GM23248 (cell line): ENCODE measurements around the gene FGGY. TPM values are rescaled to one million over a fixed set of nuclear protein-coding genes. Genes with fewer than 3 reads are reported as not detected.

Experiments
- DNase-seq: peaks from one replicate; pipeline ENCODE4 v3.0.0-alpha.2; 2015
- H2AFZ ChIP-seq: fragments of 200-600 bp; sonication (generic); 2 replicates; pipeline ENCODE4 v1.6.1; 2016; ENCODE audit warnings: antibody characterized with exemption
- H3F3A ChIP-seq: fragments of 200-600 bp; sonication (generic); 2 replicates; pipeline ENCODE4 v1.6.1; 2016; ENCODE audit warnings: mild to moderate bottlenecking, antibody characterized with exemption, mixed run types; ENCODE audit not compliant: insufficient read depth
- H3K27ac ChIP-seq: fragments of 200-600 bp; sonication (generic); 2 replicates; pipeline ENCODE4 v1.5.1; 2016; ENCODE audit warnings: mild to moderate bottlenecking
- H3K27me3 ChIP-seq: fragments of 200-600 bp; sonication (generic); replicated peaks from 2 replicates; pipeline ENCODE4 v1.6.1; 2016; ENCODE audit warnings: mild to moderate bottlenecking; ENCODE audit not compliant: insufficient read depth
- H3K36me3 ChIP-seq: fragments of 200-600 bp; sonication (generic); 2 replicates; pipeline ENCODE4 v1.6.1; 2016; ENCODE audit warnings: low read depth, mild to moderate bottlenecking
- H3K4me1 ChIP-seq: fragments of 200-600 bp; sonication (generic); 2 replicates; pipeline ENCODE4 v1.6.1; 2016; ENCODE audit warnings: mild to moderate bottlenecking; ENCODE audit not compliant: insufficient read depth
- H3K4me2 ChIP-seq: fragments of 200-600 bp; sonication (generic); one replicate; pipeline ENCODE4 v1.6.1; 2016; ENCODE audit warnings: mild to moderate bottlenecking; ENCODE audit not compliant: unreplicated experiment
- H3K4me3 ChIP-seq: fragments of 200-600 bp; sonication (generic); 2 replicates; pipeline ENCODE4 v1.5.1; 2016; ENCODE audit warnings: mild to moderate bottlenecking
- H3K79me2 ChIP-seq: fragments of 200-600 bp; sonication (generic); 2 replicates; pipeline ENCODE4 v1.6.1; 2016; ENCODE audit warnings: mild to moderate bottlenecking; ENCODE audit not compliant: insufficient read depth
- H3K9ac ChIP-seq: fragments of 200-600 bp; sonication (generic); 2 replicates; pipeline ENCODE4 v1.6.1; 2016; ENCODE audit warnings: mild to moderate bottlenecking
- H3K9me2 ChIP-seq: fragments of 200-600 bp; sonication (generic); 2 replicates; pipeline ENCODE4 v1.6.1; 2016; ENCODE audit warnings: mixed run types, mild to moderate bottlenecking, moderate library complexity; ENCODE audit not compliant: insufficient read depth
- H3K9me3 ChIP-seq: fragments of 200-600 bp; sonication (generic); one replicate; pipeline ENCODE4 v1.6.1; 2017; ENCODE audit warnings: low read depth
- H4K20me1 ChIP-seq: fragments of 200-600 bp; sonication (generic); 2 replicates; pipeline ENCODE4 v1.6.0; 2016; ENCODE audit not compliant: insufficient read depth
- EZH2 ChIP-seq: fragments of 200-600 bp; sonication (generic); IDR thresholded peaks from 2 replicates; pipeline ENCODE4 v1.6.1; 2018; ENCODE audit warnings: antibody characterized with exemption, mild to moderate bottlenecking; ENCODE audit not compliant: insufficient read depth, poor library complexity, severe bottlenecking
- EZH2phosphoT487 ChIP-seq: fragments of 200-600 bp; sonication (generic); IDR thresholded peaks from 2 replicates; pipeline ENCODE4 v1.6.1; 2018; ENCODE audit warnings: antibody characterized with exemption, moderate library complexity, mild to moderate bottlenecking, low read depth; ENCODE audit not compliant: insufficient read depth
- WGBS, 2 experiments: methylation state at CpG; one replicate each; pipeline ENCODE4 v1.1.6; 2015 to 2017; ENCODE audit warnings: low lambda C conversion rate in 2 of 2, low coverage in 1 of 2; ENCODE audit errors: missing lambda C conversion rate in 2 of 2; 5-methylcytosine and 5-hydroxymethylcytosine counted together
- in situ Hi-C: fragments of 300-500 bp; cut with MboI; formaldehyde crosslinking; loops from 2 replicates; pipeline ENCODE4 v1.15.0; 2020
- polyA plus RNA-seq: library from polyadenylated mRNA; unstranded; fragments of >200 nt; fragmentation: Nextera tagmentation; extraction: Ambion mirVana; gene quantifications from 2 replicates; pipeline ENCODE4 v1.2.1, GENCODE V29; 2016
- total RNA-seq: library from RNA; depleted of rRNA; stranded (reverse); fragments of >200 nt; shearing (Covaris generic); gene quantifications from 2 replicates; pipeline ENCODE4 v1.2.3, GENCODE V29; 2014

FGGY gene
- total and polyA plus RNA-seq, 2 experiments from 2014 or later, result 12.8 to 16.9 TPM

DNA sequence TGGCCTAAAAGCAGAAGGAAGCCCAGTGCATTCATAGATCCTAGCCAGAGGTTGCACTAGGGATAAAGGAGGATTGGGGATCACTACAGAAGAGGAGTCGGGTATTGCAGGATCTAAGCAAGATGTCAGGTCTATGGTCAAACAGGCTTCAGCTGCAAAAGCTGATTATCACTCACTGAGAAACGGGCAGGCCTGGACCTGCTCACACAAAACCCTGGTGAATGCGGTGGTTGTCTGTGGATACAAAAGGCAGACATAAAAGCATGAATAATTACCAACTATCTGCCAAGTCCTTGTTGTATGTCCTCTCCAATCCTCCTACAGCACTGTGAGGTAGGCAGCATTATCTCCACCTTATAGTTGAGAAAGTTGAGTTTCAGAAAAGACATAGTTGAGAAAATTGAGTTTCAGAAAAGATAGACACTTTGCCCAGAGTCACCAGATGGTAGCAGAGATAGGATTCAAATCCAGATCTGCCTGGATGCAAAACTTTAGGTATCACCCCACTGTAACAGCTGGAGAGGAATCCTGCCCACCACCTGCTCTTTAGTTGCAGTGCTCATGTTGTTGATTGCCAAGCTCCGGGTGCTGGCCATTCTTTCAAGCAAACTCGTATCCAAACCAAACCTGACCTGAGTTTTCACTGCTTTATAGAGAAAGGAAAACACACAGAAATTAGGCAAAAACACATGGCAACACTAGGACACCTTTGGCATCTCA is 468.3 kb downstream of the FGGY start:
- H3K27ac ChIP-seq, result no peak overlapping the region
- no peak overlapping the region for H3K4me2 ChIP-seq
- H3K9me3 ChIP-seq, result no peaks in the 10 kb centered on the region
- TF ChIP-seq EZH2phosphoT487 (no peak), EZH2 (no peak)
- no peaks in the 10 kb centered on the region for H3K27me3 ChIP-seq
- H3K4me1 ChIP-seq, result peaks cover 14% of the 10 kb centered on the region
- H3K9ac ChIP-seq, result no peak overlapping the region
- no peak overlapping the region for H3K4me3 ChIP-seq
- H4K20me1 ChIP-seq, result no peaks in the 10 kb centered on the region
- H3K9me2 ChIP-seq, result no peaks in the 10 kb centered on the region
- in situ Hi-C loops, result no loop called here
- 80 to 82% methylated on average over 5 of the region's 5 CpGs for WGBS, 2 experiments
- no peaks in the 10 kb centered on the region for H3K36me3 ChIP-seq
- H2AFZ ChIP-seq, result no peak overlapping the region
- H3F3A ChIP-seq, result peaks cover 6% of the 10 kb centered on the region; the same call in 1 of the 2 replicates
- DNase-seq, result no peak
- no peaks in the 10 kb centered on the region for H3K79me2 ChIP-seq

DNA sequence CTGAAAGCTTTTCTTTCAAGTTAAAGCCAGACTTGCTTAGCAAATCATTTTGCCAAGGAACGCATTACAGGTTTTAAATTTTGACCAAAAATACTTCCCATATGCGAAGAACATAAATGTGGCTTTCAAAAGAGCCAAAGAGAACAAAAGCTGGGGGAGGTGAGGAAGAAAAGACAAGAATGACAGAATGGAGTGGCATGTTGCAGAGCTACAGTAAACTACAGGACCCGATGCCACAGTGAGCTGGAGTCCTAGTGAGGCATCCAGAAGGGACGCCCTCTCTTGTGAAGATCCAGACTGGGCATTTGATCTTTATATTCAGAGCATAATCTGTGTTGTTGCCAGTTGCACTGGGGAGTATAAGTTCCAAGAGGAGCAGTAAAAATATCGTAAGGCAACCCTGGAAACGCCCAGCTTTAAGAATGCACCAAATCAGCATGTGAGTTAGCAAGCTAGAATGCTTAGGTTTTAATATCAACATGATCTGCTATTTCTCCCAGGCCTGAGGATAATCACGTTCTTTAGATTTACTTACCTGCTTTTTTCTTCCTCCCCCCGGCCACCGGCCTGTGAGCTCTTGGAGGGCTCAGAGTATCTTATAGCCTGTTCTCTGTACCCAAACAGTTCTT is 469.4 kb downstream of the FGGY start:
- no peaks in the 10 kb centered on the region for H3K9me3 ChIP-seq
- DNase-seq, result peak; percentile 6
- no peak overlapping the region for H3K4me2 ChIP-seq
- in situ Hi-C loops, result no loop called here
- no peaks in the 10 kb centered on the region for H3K79me2 ChIP-seq
- H3K4me1 ChIP-seq, result peaks cover 14% of the 10 kb centered on the region
- no peak overlapping the region for H3K27ac ChIP-seq
- peak overlapping the region; percentile 31 for H2AFZ ChIP-seq
- H3K4me3 ChIP-seq, result no peak overlapping the region
- no peaks in the 10 kb centered on the region for H3K36me3 ChIP-seq
- H3K27me3 ChIP-seq, result no peaks in the 10 kb centered on the region
- 64 to 68% methylated on average over 9 of the region's 9 CpGs for WGBS, 2 experiments
- H3K9me2 ChIP-seq, result no peaks in the 10 kb centered on the region
- H4K20me1 ChIP-seq, result no peaks in the 10 kb centered on the region
- no peak overlapping the region for H3K9ac ChIP-seq
- H3F3A ChIP-seq, result peaks cover 6% of the 10 kb centered on the region; the same call in 1 of the 2 replicates
- TF ChIP-seq EZH2, result no peak
- no peak for TF ChIP-seq EZH2phosphoT487

DNA sequence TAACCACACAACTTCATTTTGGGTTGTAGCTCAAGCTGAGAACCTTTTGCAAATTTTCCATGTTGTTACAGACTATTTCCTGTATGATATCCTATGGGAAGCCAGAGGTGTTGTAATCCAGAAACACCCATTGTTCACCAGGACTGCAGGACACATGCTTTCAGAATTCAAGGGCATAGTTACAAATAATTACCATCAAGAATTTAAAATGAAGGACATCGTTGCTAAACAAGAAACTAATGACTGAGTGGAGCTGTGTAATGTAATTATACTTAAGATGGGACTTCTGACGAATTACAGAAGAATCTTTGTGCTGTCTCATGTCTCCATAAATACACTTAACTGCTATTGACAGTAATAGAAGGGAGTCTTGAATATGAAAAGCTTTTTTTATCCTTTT is 470.2 kb downstream of the FGGY start:
- Histone ChIP-seq H3K4me1 (peaks cover 14% of the 10 kb centered on the region), H4K20me1 (no peaks in the 10 kb centered on the region), H3K27me3 (no peaks in the 10 kb centered on the region), H3F3A (peaks cover 6% of the 10 kb centered on the region; the same call in 1 of the 2 replicates), H3K4me3 (no peak overlapping the region), H3K27ac (no peak overlapping the region), H3K36me3 (no peaks in the 10 kb centered on the region), H3K9me3 (no peaks in the 10 kb centered on the region), H3K79me2 (no peaks in the 10 kb centered on the region), H3K9me2 (no peaks in the 10 kb centered on the region), H2AFZ (peak overlapping the region; percentile 47), H3K4me2 (peak overlapping the region; percentile 2), H3K9ac (no peak overlapping the region)
- in situ Hi-C loops, result no loop called here
- peak; percentile 6 for DNase-seq
- 46% methylated on average over 2 of the region's 2 CpGs for WGBS, 2 experiments
- no peak for TF ChIP-seq EZH2phosphoT487
- no peak for TF ChIP-seq EZH2

DNA sequence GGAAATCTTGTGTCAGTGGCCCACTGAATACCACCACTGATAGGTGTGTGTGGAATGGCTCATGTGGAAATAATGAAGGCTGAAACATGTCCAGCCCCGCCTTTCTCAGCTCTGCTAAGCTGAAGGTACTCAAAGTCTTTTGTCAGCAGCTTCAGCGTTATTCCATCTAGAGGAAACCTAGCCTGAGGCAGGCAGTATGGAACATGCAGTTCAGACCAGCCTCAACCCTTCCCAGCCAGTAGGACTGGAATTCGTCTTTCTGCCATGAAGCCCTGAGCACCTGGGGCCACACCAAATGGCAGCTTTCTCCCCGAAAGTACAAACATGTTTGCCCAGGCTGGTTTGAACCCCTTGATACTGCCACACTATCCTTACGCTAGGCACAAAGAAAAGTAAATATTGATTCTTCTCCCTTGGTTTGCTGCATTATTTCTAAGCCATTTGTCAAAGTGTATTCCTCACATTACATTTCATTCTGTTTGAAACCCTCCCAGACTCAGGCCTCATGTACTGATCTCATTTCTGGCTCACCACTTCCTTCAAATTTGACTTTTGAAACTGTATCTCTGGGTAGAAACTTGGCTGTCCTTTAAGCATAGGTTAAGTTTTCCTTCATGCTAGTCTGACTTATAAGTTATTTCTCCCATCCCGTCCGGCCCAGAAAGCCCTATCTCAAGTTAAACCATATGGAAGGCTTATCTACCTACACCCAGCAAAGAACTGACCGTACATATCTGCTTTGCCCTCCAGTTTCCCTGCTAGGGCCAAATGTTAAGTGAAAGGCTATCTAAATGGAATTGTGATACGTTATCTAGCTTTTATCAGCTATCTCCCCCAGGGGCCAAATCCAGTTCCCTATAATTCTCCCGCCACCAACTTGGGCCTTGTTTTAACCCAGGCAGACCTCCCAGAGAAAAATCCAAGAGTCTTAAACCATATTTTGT is 472.2 kb downstream of the FGGY start:
- no peak overlapping the region for H3K9ac ChIP-seq
- in situ Hi-C loops, result no loop called here
- WGBS, 2 experiments, result 90 to 91% methylated on average over 10 of the region's 10 CpGs

More for the DNA sequence above, 472.2 kb downstream of the FGGY start:
- no peak overlapping the region for H3K4me3 ChIP-seq
- TF ChIP-seq EZH2 (no peak), EZH2phosphoT487 (no peak)
- H3K4me2 ChIP-seq, result no peak overlapping the region
- H2AFZ ChIP-seq, result no peak overlapping the region
- no peaks in the 10 kb centered on the region for H3K79me2 ChIP-seq
- peaks cover 14% of the 10 kb centered on the region for H3K4me1 ChIP-seq
- no peaks in the 10 kb centered on the region for H3K27me3 ChIP-seq
- no peaks in the 10 kb centered on the region for H3K9me2 ChIP-seq
- no peaks in the 10 kb centered on the region for H3K9me3 ChIP-seq
- no peaks in the 10 kb centered on the region for H3K36me3 ChIP-seq
- H4K20me1 ChIP-seq, result no peaks in the 10 kb centered on the region
- H3K27ac ChIP-seq, result no peak overlapping the region
- no peak for DNase-seq
- peaks cover 6% of the 10 kb centered on the region; the same call in 1 of the 2 replicates for H3F3A ChIP-seq
